Raji (cell line): ENCODE results near the gene EPB41L5.

Experiments used
- POLR2A ChIP-seq: IDR thresholded peaks from 2 replicates; pipeline ENCODE4 v1.6.1; 2011; ENCODE audit warnings: low read depth, low read length, control low read depth; ENCODE audit not compliant: insufficient read depth

Gene EPB41L5

GRCh38 chr2:120012771-120013596 is at the start of gene EPB41L5:
Gene EPB41L5 (plus strand): TSS chr2:120013077. CDS start chr2:120019085, 6,008 bp downstream.
- TF ChIP-seq POLR2A, result peak; percentile 72

GRCh38 chr2:119981896-119982295 is 31.0 kb upstream of the EPB41L5 start:
- no peak for TF ChIP-seq POLR2A

- TF ChIP-seq POLR2A, result no peak
Measured at GRCh38 chr2:119982506-119982905, 30.4 kb upstream of the EPB41L5 start.

GRCh38 chr2:119983108-119983507 is 29.8 kb upstream of the EPB41L5 start:
- no peak for TF ChIP-seq POLR2A

- no peak for TF ChIP-seq POLR2A
Measured at GRCh38 chr2:119996148-119996547, 16.7 kb upstream of the EPB41L5 start.

- no peak for TF ChIP-seq POLR2A
Measured at GRCh38 chr2:120001471-120001870, 11.4 kb upstream of the EPB41L5 start.

- TF ChIP-seq POLR2A, result no peak
Measured at GRCh38 chr2:120004254-120004653, 8.6 kb upstream of the EPB41L5 start.

- no peak for TF ChIP-seq POLR2A
Measured at GRCh38 chr2:120005834-120006521, 6.9 kb upstream of the EPB41L5 start.

- no peak for TF ChIP-seq POLR2A
Measured at GRCh38 chr2:120007851-120008250, 5.0 kb upstream of the EPB41L5 start.

GRCh38 chr2:120012363-120012762 is 514 bp upstream of the EPB41L5 start:
- no peak for TF ChIP-seq POLR2A

GRCh38 chr2:120013597-120014223 is 833 bp downstream of the EPB41L5 start:
- no peak for TF ChIP-seq POLR2A

GRCh38 chr2:120014226-120014980 is 1.5 kb downstream of the EPB41L5 start:
- TF ChIP-seq POLR2A, result no peak

- TF ChIP-seq POLR2A, result no peak
Measured at GRCh38 chr2:120016800-120017199, 3.9 kb downstream of the EPB41L5 start.

GRCh38 chr2:120017201-120017600 is 4.3 kb downstream of the EPB41L5 start:
- TF ChIP-seq POLR2A, result no peak

- no peak for TF ChIP-seq POLR2A
Measured at GRCh38 chr2:120018549-120018948, 5.7 kb downstream of the EPB41L5 start.
